Endothelial cell (in vitro differentiated cells): ENCODE data around the gene ZNF865. TPM values are rescaled to one million over a fixed set of nuclear protein-coding genes. Genes with fewer than 3 reads are reported as not detected.
A peak's percentile ranks its signal among the peaks of the same experiment; 100 is the strongest.

Experiments used
- DNase-seq: peaks from one replicate; pipeline ENCODE4 v3.0.0; 2021; ENCODE audit warnings: low spot score
- H3K27ac Mint-ChIP-seq: one replicate; pipeline ENCODE4 v1.8.0; 2021; ENCODE audit warnings: mixed read lengths, inconsistent platforms; ENCODE audit not compliant: unreplicated experiment
- H3K27me3 Mint-ChIP-seq: one replicate; pipeline ENCODE4 v1.8.0; 2021; ENCODE audit warnings: mild to moderate bottlenecking, moderate library complexity, mixed read lengths, inconsistent platforms; ENCODE audit not compliant: unreplicated experiment
- H3K36me3 Mint-ChIP-seq: one replicate; pipeline ENCODE4 v1.8.0; 2021; ENCODE audit warnings: mild to moderate bottlenecking, low read depth, mixed read lengths, inconsistent platforms; ENCODE audit not compliant: unreplicated experiment
- H3K4me1 Mint-ChIP-seq: one replicate; pipeline ENCODE4 v1.8.0; 2021; ENCODE audit warnings: mild to moderate bottlenecking, mixed read lengths, inconsistent platforms; ENCODE audit not compliant: unreplicated experiment
- H3K4me3 Mint-ChIP-seq: one replicate; pipeline ENCODE4 v1.8.0; 2021; ENCODE audit warnings: mild to moderate bottlenecking, mixed read lengths, inconsistent platforms; ENCODE audit not compliant: unreplicated experiment
- H3K9me3 Mint-ChIP-seq: one replicate; pipeline ENCODE4 v1.8.0; 2021; ENCODE audit warnings: mixed read lengths, inconsistent platforms; ENCODE audit not compliant: unreplicated experiment
- CTCF ChIP-seq: fragments of 200-600 bp; sonication (generic); IDR thresholded peaks from one replicate; pipeline ENCODE4 v1.5.0; 2021; ENCODE audit warnings: antibody characterized with exemption; ENCODE audit not compliant: unreplicated experiment
- total RNA-seq: library from RNA; stranded (reverse); fragmentation: NEBNext Ultra II Directional; extraction: Animal tissue kit (Norgen Biotek cat#: 25700); gene quantifications from one replicate; pipeline ENCODE4 v1.2.1, GENCODE V29; 2021; ENCODE audit not compliant: unreplicated experiment

The ZNF865 gene
- total RNA-seq, 1 donor from 2014 or later: 14.5 TPM

GRCh38 chr19:55585658-55586339 lies 19.6 kb upstream of the ZNF865 start:
- peaks cover 22% of the 10 kb centered on the region for H3K4me1 Mint-ChIP-seq
- peak overlapping the region; percentile 89 for H3K4me3 Mint-ChIP-seq
- peak overlapping the region; percentile 82 for H3K27ac Mint-ChIP-seq
- TF ChIP-seq CTCF: no peak
- DNase-seq: peak; percentile 77
- H3K27me3 Mint-ChIP-seq: peaks cover 16% of the 10 kb centered on the region
- H3K36me3 Mint-ChIP-seq: peaks cover 4% of the 10 kb centered on the region
- no peaks in the 10 kb centered on the region for H3K9me3 Mint-ChIP-seq

GRCh38 chr19:55586976-55587668 lies 18.3 kb upstream of the ZNF865 start:
- Mint-ChIP-seq H3K36me3 (peaks cover 13% of the 10 kb centered on the region), H3K4me3 (peak overlapping the region; percentile 89), H3K27me3 (peaks cover 13% of the 10 kb centered on the region), H3K4me1 (peaks cover 16% of the 10 kb centered on the region), H3K9me3 (no peaks in the 10 kb centered on the region), H3K27ac (peak overlapping the region; percentile 70)
- TF ChIP-seq CTCF: no peak
- peak; percentile 95 for DNase-seq

GRCh38 chr19:55588738-55589137 lies 16.7 kb upstream of the ZNF865 start:
- peaks cover 13% of the 10 kb centered on the region for H3K36me3 Mint-ChIP-seq
- TF ChIP-seq CTCF: no peak
- H3K4me1 Mint-ChIP-seq: peaks cover 16% of the 10 kb centered on the region
- H3K27me3 Mint-ChIP-seq: peaks cover 13% of the 10 kb centered on the region
- no peak overlapping the region for H3K27ac Mint-ChIP-seq
- H3K4me3 Mint-ChIP-seq: no peak overlapping the region
- H3K9me3 Mint-ChIP-seq: no peaks in the 10 kb centered on the region
- DNase-seq: no peak

- no peak for TF ChIP-seq CTCF
- H3K27me3 Mint-ChIP-seq: peaks cover 15% of the 10 kb centered on the region
- peak overlapping the region; percentile 28 for H3K27ac Mint-ChIP-seq
- peaks cover 16% of the 10 kb centered on the region for H3K4me1 Mint-ChIP-seq
- H3K4me3 Mint-ChIP-seq: no peak overlapping the region
- no peak for DNase-seq
- peaks cover 18% of the 10 kb centered on the region for H3K36me3 Mint-ChIP-seq
- no peaks in the 10 kb centered on the region for H3K9me3 Mint-ChIP-seq
Measured at GRCh38 chr19:55590109-55590508, 15.3 kb upstream of the ZNF865 start.

GRCh38 chr19:55590617-55591016 lies 14.8 kb upstream of the ZNF865 start:
- Mint-ChIP-seq H3K4me3 (no peak overlapping the region), H3K36me3 (peaks cover 19% of the 10 kb centered on the region), H3K27me3 (peaks cover 11% of the 10 kb centered on the region), H3K9me3 (no peaks in the 10 kb centered on the region), H3K27ac (no peak overlapping the region), H3K4me1 (peaks cover 11% of the 10 kb centered on the region)
- no peak for DNase-seq
- TF ChIP-seq CTCF: no peak
